WI38 (cell line): ENCODE measurements around the gene RPL21.
"Not testable (repeated sequence)": the region's sequence is repeated elsewhere in the genome, so short reads cannot be mapped to it uniquely, and the experiment has no call there.

ENCODE experiments used
- H3K4me3 ChIP-seq: 2 replicates; pipeline ENCODE4 v1.5.1; 2011; ENCODE audit warnings: low read depth, mild to moderate bottlenecking, control low read depth, low read length
- TF ChIP-seq, protein P1 (sequence below): IDR thresholded peaks from 2 replicates; pipeline ENCODE4 v1.5.1; 2012; ENCODE audit warnings: low read depth, mild to moderate bottlenecking, control low read depth, low read length

The RPL21 gene

GRCh38 chr13:27293076-27293691, 41.8 kb downstream of the RPL21 start:
- H3K4me3 ChIP-seq, result no peak overlapping the region
- TF ChIP-seq, protein P1, sequence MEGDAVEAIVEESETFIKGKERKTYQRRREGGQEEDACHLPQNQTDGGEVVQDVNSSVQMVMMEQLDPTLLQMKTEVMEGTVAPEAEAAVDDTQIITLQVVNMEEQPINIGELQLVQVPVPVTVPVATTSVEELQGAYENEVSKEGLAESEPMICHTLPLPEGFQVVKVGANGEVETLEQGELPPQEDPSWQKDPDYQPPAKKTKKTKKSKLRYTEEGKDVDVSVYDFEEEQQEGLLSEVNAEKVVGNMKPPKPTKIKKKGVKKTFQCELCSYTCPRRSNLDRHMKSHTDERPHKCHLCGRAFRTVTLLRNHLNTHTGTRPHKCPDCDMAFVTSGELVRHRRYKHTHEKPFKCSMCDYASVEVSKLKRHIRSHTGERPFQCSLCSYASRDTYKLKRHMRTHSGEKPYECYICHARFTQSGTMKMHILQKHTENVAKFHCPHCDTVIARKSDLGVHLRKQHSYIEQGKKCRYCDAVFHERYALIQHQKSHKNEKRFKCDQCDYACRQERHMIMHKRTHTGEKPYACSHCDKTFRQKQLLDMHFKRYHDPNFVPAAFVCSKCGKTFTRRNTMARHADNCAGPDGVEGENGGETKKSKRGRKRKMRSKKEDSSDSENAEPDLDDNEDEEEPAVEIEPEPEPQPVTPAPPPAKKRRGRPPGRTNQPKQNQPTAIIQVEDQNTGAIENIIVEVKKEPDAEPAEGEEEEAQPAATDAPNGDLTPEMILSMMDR, result no peak

DNA sequence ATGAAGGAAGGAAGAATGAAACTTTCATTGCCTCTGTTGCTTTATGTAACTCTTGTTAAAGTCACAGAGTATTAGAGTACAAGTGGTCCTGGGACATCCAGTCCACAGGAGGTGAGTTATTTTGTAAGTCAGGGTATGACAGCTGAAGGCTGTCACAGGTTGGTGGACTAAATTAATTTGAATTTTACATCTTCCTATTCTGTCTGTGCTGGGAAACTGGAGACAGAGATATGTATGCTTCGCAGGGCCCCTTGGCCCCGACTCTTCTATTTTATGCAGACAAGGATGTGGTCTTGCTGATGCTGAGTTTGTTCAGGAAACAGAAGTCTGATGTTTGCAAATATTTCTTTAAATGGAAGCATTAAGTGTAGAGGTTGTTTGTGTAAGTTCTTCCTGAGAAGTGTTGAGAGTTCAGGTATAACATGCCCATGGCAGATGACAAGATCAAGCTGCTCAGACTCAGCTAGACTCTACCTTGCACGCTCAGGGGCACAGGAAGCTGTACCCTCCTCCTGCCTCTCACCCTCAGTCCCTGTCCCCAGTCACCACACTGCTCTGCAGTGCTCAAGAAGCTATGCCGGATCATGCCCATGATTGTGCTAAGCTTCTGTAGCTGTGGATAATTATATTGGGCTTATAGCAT, 42.6 kb downstream of the RPL21 start:
- no peak overlapping the region for H3K4me3 ChIP-seq
- TF ChIP-seq, protein P1, result no peak

GRCh38 chr13:27295096-27295495, 43.7 kb downstream of the RPL21 start:
- TF ChIP-seq, protein P1, result no peak
- no peak overlapping the region for H3K4me3 ChIP-seq

- TF ChIP-seq, protein P1, result no peak
- no peak overlapping the region for H3K4me3 ChIP-seq
Observed at GRCh38 chr13:27295660-27296059, 44.3 kb downstream of the RPL21 start.

- no peak overlapping the region for H3K4me3 ChIP-seq
- TF ChIP-seq, protein P1, result no peak
Observed at GRCh38 chr13:27296496-27296895, 45.1 kb downstream of the RPL21 start.

- no peak overlapping the region for H3K4me3 ChIP-seq
- TF ChIP-seq, protein P1, result no peak
Observed at GRCh38 chr13:27298849-27299248, 47.5 kb downstream of the RPL21 start.

- H3K4me3 ChIP-seq, result not testable (repeated sequence)
Observed at GRCh38 chr13:27300406-27300805, 49.0 kb downstream of the RPL21 start.
